IMR-90 (cell line): ENCODE measurements around the gene TRIM2. TPM values are rescaled to one million over a fixed set of nuclear protein-coding genes. Genes with fewer than 3 reads are reported as not detected.

Source experiments
- ATAC-seq: fragments of 200-7000 bp; cut with Tn5 transposase; 2 replicates; pipeline ENCODE4 v1.9.1; 2020; ENCODE audit warnings: low read depth, mild to moderate bottlenecking, moderate library complexity
- BruUV-seq: library from RNA; stranded (reverse); fragments of 400-500 nt; replicated peaks from 2 replicates; lab custom pipeline; 2021; lab: Mats Ljungman, UMichigan
- CTCF ChIA-PET: fragments of 300-600 bp; formaldehyde crosslinking; extraction: SDS; loops from one replicate; lab custom pipeline; 2021; ENCODE audit warnings: antibody characterized with exemption; lab: Yijun Ruan, JAX
- POLR2A ChIA-PET: fragments of 300-600 bp; sonication (Branson Sonifier 250); formaldehyde crosslinking; loops from one replicate; lab custom pipeline; 2022; ENCODE audit warnings: antibody characterized with exemption; ENCODE audit not compliant: unreplicated experiment; lab: Charles Lee
- DNase-seq: peaks from one replicate; pipeline ENCODE4 v3.0.0; 2013
- H2AFZ ChIP-seq: replicated peaks from 2 replicates; pipeline ENCODE3; 2013; ENCODE audit warnings: low read length, mild to moderate bottlenecking; ENCODE audit not compliant: poor library complexity
- H2AK5ac ChIP-seq: 2 replicates; pipeline ENCODE4 v1.6.1; 2013; ENCODE audit warnings: low read depth, low read length, inconsistent platforms
- H2AK9ac ChIP-seq: replicated peaks from 2 replicates; pipeline ENCODE3; 2013; ENCODE audit warnings: mild to moderate bottlenecking, low read depth, low read length, moderate library complexity; ENCODE audit not compliant: poor library complexity
- H2BK120ac ChIP-seq: 2 replicates; pipeline ENCODE4 v1.6.1; 2013; ENCODE audit warnings: low read depth, low read length, inconsistent platforms
- H2BK15ac ChIP-seq: 3 replicates; pipeline ENCODE4 v1.6.1; 2013; ENCODE audit warnings: low read depth, low read length, inconsistent platforms
- H2BK20ac ChIP-seq: 2 replicates; pipeline ENCODE4 v1.6.1; 2013; ENCODE audit warnings: low read depth, mild to moderate bottlenecking, inconsistent platforms, low read length, moderate library complexity
- H2BK5ac ChIP-seq: 2 replicates; pipeline ENCODE4 v1.6.1; 2013; ENCODE audit warnings: mild to moderate bottlenecking, low read depth, low read length, inconsistent platforms; ENCODE audit not compliant: poor library complexity, severe bottlenecking
- H3K14ac ChIP-seq: replicated peaks from 2 replicates; pipeline ENCODE4 v1.6.1; 2013; ENCODE audit warnings: low read depth, low read length, inconsistent platforms
- H3K18ac ChIP-seq: 2 replicates; pipeline ENCODE4 v1.6.1; 2013; ENCODE audit warnings: low read depth, low read length, control low read depth
- H3K23ac ChIP-seq: 2 replicates; pipeline ENCODE4 v1.6.1; 2013; ENCODE audit warnings: low read depth, low read length, inconsistent platforms
- H3K27ac ChIP-seq: 2 replicates; pipeline ENCODE4 v1.5.1; 2013; ENCODE audit warnings: mild to moderate bottlenecking, control low read depth, low read length; ENCODE audit not compliant: insufficient read depth
- H3K27me3 ChIP-seq: 2 replicates; pipeline ENCODE4 v1.6.1; 2013; ENCODE audit warnings: low read length; ENCODE audit not compliant: control insufficient read depth, insufficient read depth
- H3K36me3 ChIP-seq: 2 replicates; pipeline ENCODE4 v1.6.1; 2013; ENCODE audit warnings: low read length, mixed read lengths; ENCODE audit not compliant: control insufficient read depth, insufficient read depth
- H3K4ac ChIP-seq: 2 replicates; pipeline ENCODE4 v1.6.1; 2013; ENCODE audit warnings: low read depth, low read length, inconsistent platforms
- H3K4me1 ChIP-seq: 2 replicates; pipeline ENCODE4 v1.6.1; 2013; ENCODE audit warnings: low read length, mixed read lengths; ENCODE audit not compliant: control insufficient read depth, insufficient read depth
- H3K4me2 ChIP-seq: 2 replicates; pipeline ENCODE4 v1.6.1; 2013; ENCODE audit warnings: low read depth, mild to moderate bottlenecking, control low read depth, low read length, moderate library complexity
- H3K4me3 ChIP-seq: 2 replicates; pipeline ENCODE4 v1.5.1; 2013; ENCODE audit warnings: low read depth, mild to moderate bottlenecking, control low read depth, low read length, moderate library complexity; ENCODE audit not compliant: insufficient read depth
- H3K56ac ChIP-seq: 2 replicates; pipeline ENCODE4 v1.6.1; 2013; ENCODE audit warnings: low read length, inconsistent platforms; ENCODE audit not compliant: insufficient read depth; ENCODE audit errors: extremely low read depth
- H3K79me1 ChIP-seq, 2 experiments: 2 replicates each; pipeline ENCODE4 v1.6.1; 2013; ENCODE audit warnings: low read length in 2 of 2, inconsistent platforms in 1 of 2, low read depth in 1 of 2
- H3K9ac ChIP-seq: 2 replicates; pipeline ENCODE4 v1.6.1; 2013; ENCODE audit warnings: low read depth, low read length, control low read depth
- H3K9me1 ChIP-seq: 2 replicates; pipeline ENCODE4 v1.6.1; 2013; ENCODE audit warnings: low read length, inconsistent platforms; ENCODE audit not compliant: insufficient read depth
- H3K9me3 ChIP-seq: 2 replicates; pipeline ENCODE4 v1.6.1; 2013; ENCODE audit warnings: low read length; ENCODE audit not compliant: control insufficient read depth, insufficient read depth
- H4K20me1 ChIP-seq: 2 replicates; pipeline ENCODE4 v1.6.1; 2013; ENCODE audit warnings: low read length, inconsistent platforms; ENCODE audit not compliant: insufficient read depth
- H4K5ac ChIP-seq: 2 replicates; pipeline ENCODE4 v1.6.1; 2013; ENCODE audit warnings: mild to moderate bottlenecking, low read depth, low read length, control low read depth
- H4K8ac ChIP-seq, 2 experiments: 2 replicates each; pipeline ENCODE4 v1.6.1; 2013; ENCODE audit warnings: low read depth in 2 of 2, low read length in 2 of 2, control low read depth in 1 of 2, inconsistent platforms in 1 of 2
- H4K91ac ChIP-seq: 2 replicates; pipeline ENCODE4 v1.6.1; 2013; ENCODE audit warnings: low read depth, low read length, inconsistent platforms; ENCODE audit not compliant: insufficient read depth
- BHLHE40 ChIP-seq: fragments of 150-350 bp; IDR thresholded peaks from 2 replicates; pipeline ENCODE4 v1.6.1; 2016; ENCODE audit warnings: mild to moderate bottlenecking, low read depth, low read length
- FOS ChIP-seq: fragments of 150-350 bp; IDR thresholded peaks from 2 replicates; pipeline ENCODE4 v1.6.1; 2016; ENCODE audit warnings: low read depth, low read length
- MAFK ChIP-seq: IDR thresholded peaks from 2 replicates; pipeline ENCODE4 v1.6.1; 2012; ENCODE audit warnings: low read depth, low read length, improper control_type of control experiment
- MAZ ChIP-seq: IDR thresholded peaks from 2 replicates; pipeline ENCODE4 v1.6.1; 2012; ENCODE audit warnings: low read depth, mild to moderate bottlenecking, low read length, improper control_type of control experiment, moderate library complexity, borderline replicate concordance
- MXI1 ChIP-seq: IDR thresholded peaks from 2 replicates; pipeline ENCODE4 v1.6.1; 2012; ENCODE audit warnings: low read depth, mild to moderate bottlenecking, low read length, moderate library complexity, borderline replicate concordance
- NFE2L2 ChIP-seq: fragments of 150-350 bp; IDR thresholded peaks from 2 replicates; pipeline ENCODE4 v1.6.1; 2016; ENCODE audit warnings: low read depth, mild to moderate bottlenecking, low read length
- POLR2A ChIP-seq: IDR thresholded peaks from 2 replicates; pipeline ENCODE4 v1.6.1; 2012; ENCODE audit warnings: mild to moderate bottlenecking, low read depth, low read length
- RAD21 ChIP-seq: IDR thresholded peaks from 2 replicates; pipeline ENCODE4 v1.6.1; 2012; ENCODE audit warnings: low read length, improper control_type of control experiment
- RCOR1 ChIP-seq: IDR thresholded peaks from 2 replicates; pipeline ENCODE4 v1.6.1; 2012; ENCODE audit warnings: mild to moderate bottlenecking, low read length, improper control_type of control experiment; ENCODE audit not compliant: insufficient replicate concordance
- RFX5 ChIP-seq: IDR thresholded peaks from 2 replicates; pipeline ENCODE4 v1.8.0; 2012; ENCODE audit warnings: low read depth, mild to moderate bottlenecking, low read length, moderate library complexity
- whole genome bisulfite sequencing, 2 experiments: methylation state at CpG; one replicate each; pipeline versions ENCODE4 v1.1.5 to v1.1.7; 2013; ENCODE audit warnings: missing lambda C conversion rate in 2 of 2; ENCODE audit not compliant: insufficient read length in 1 of 2; ENCODE audit errors: extremely low coverage in 2 of 2; 5-methylcytosine and 5-hydroxymethylcytosine counted together
- dilution Hi-C: fragments of 300-500 bp; cut with HindIII; formaldehyde crosslinking; loops from one replicate; pipeline ENCODE4 v1.14.3; 2018; ENCODE audit warnings: low sequenced_read_pairs; ENCODE audit not compliant: unreplicated experiment
- in situ Hi-C: fragments of 300-500 bp; cut with MboI; formaldehyde crosslinking; loops from 3 replicates; pipeline ENCODE4 v1.14.3; 2019; ENCODE audit warnings: low sequenced_read_pairs, inconsistent platforms, mixed read lengths
- intact Hi-C: fragments of 100-400 bp; cut with micrococcal nuclease; formaldehyde crosslinking; loops from 2 replicates; pipeline ENCODE4 v1.10.0; 2022
- polyA plus RNA-seq, 3 experiments: library from polyadenylated mRNA; depleted of rRNA; stranded (reverse); fragments of >200 nt; gene quantifications; 2 replicates each; pipeline ENCODE4 v1.2.3, GENCODE V29; 2012; ENCODE audit warnings: low replicate concordance in 1 of 3
- total RNA-seq: library from RNA; depleted of rRNA; stranded (reverse); fragments of >200 nt; gene quantifications from 2 replicates; pipeline ENCODE4 v1.2.3, GENCODE V29; 2012
- TF ChIP-seq, protein P1 (sequence below): fragments of 150-350 bp; IDR thresholded peaks from 2 replicates; pipeline ENCODE4 v1.6.1; 2016; ENCODE audit warnings: low read depth, mild to moderate bottlenecking, low read length, moderate library complexity, borderline replicate concordance
- TF ChIP-seq, protein P2 (sequence below): conservative IDR thresholded peaks from 2 replicates; pipeline ENCODE4 v1.5.1; 2012; ENCODE audit warnings: mild to moderate bottlenecking, low read depth, low read length, improper control_type of control experiment
- TF ChIP-seq, protein P3 (sequence below): fragments of 150-350 bp; IDR thresholded peaks from 2 replicates; pipeline ENCODE4 v1.6.1; 2017; ENCODE audit warnings: mild to moderate bottlenecking, antibody characterized with exemption, low read length, low read depth

The TRIM2 gene
- total and polyA plus RNA-seq, 2 of the 4 experiments (the other 2 are of a cell fraction) = 16.0 to 64.2 TPM

DNA sequence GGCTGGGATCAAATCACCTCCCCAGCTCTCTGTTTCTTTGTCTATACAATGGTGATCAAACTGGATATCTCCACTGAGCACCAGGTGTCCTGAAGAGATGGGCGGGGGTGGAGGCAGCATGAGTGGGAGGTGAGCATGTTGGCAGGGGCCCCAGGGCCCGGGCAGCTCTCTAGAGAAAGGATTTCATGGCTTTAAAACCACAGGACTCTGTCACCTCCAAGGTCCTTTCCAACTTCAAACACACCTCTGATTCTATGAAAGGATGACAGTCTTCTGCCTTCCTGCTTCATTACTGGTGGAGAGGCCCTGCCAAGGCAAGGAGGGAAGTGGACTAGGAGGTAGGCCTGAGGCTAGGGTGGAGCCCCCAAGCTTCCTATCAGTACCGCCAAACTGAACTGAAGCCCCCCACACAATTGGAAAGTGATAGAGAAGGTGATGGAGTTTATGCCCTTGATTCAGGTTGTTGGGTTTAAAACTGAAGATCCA, 38.6 kb downstream of the TRIM2 start:
- dilution Hi-C loops = no loop called here
- Histone ChIP-seq H3K27me3 (no peaks in the 10 kb centered on the region), H3K27ac (peak overlapping the region; percentile 37; the same call in 1 of the 2 replicates), H4K91ac (no peak overlapping the region), H3K4me3 (no peak overlapping the region), H2AK9ac (peak overlapping the region; percentile 37), H3K9me3 (no peaks in the 10 kb centered on the region), H3K14ac (no peak overlapping the region), H3K36me3 (peaks cover 6% of the 10 kb centered on the region; the same call in 1 of the 2 replicates), H3K56ac (no peak overlapping the region), H3K79me1 (peaks cover 21 to 45% of the 10 kb centered on the region in 2 experiments), H3K23ac (no peak overlapping the region), H3K4me1 (peaks cover 8% of the 10 kb centered on the region), H3K9me1 (peaks cover 21% of the 10 kb centered on the region), H2AFZ (no peak overlapping the region), H2BK20ac (no peak overlapping the region), H3K4ac (no peak overlapping the region), H4K5ac (no peak overlapping the region), H3K18ac (no peak overlapping the region), H2AK5ac (no peak overlapping the region), H3K4me2 (no peak overlapping the region), H3K9ac (no peak overlapping the region), H4K8ac (no peak overlapping the region; a peak in 1 of 4 replicates), H2BK5ac (no peak overlapping the region), H2BK15ac (no peak overlapping the region), H2BK120ac (no peak overlapping the region), H4K20me1 (peaks cover 5% of the 10 kb centered on the region; the same call in 1 of the 2 replicates)
- intact Hi-C loops = no loop called here
- TF ChIP-seq BHLHE40 (no peak), RFX5 (no peak), MXI1 (no peak), RAD21 (no peak), MAZ (no peak), NFE2L2 (no peak), POLR2A (no peak), RCOR1 (no peak), MAFK (no peak), FOS (no peak)
- TF ChIP-seq, protein P1, sequence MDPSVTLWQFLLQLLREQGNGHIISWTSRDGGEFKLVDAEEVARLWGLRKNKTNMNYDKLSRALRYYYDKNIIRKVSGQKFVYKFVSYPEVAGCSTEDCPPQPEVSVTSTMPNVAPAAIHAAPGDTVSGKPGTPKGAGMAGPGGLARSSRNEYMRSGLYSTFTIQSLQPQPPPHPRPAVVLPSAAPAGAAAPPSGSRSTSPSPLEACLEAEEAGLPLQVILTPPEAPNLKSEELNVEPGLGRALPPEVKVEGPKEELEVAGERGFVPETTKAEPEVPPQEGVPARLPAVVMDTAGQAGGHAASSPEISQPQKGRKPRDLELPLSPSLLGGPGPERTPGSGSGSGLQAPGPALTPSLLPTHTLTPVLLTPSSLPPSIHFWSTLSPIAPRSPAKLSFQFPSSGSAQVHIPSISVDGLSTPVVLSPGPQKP = no peak
- TF ChIP-seq, protein P2, sequence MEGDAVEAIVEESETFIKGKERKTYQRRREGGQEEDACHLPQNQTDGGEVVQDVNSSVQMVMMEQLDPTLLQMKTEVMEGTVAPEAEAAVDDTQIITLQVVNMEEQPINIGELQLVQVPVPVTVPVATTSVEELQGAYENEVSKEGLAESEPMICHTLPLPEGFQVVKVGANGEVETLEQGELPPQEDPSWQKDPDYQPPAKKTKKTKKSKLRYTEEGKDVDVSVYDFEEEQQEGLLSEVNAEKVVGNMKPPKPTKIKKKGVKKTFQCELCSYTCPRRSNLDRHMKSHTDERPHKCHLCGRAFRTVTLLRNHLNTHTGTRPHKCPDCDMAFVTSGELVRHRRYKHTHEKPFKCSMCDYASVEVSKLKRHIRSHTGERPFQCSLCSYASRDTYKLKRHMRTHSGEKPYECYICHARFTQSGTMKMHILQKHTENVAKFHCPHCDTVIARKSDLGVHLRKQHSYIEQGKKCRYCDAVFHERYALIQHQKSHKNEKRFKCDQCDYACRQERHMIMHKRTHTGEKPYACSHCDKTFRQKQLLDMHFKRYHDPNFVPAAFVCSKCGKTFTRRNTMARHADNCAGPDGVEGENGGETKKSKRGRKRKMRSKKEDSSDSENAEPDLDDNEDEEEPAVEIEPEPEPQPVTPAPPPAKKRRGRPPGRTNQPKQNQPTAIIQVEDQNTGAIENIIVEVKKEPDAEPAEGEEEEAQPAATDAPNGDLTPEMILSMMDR = no peak
- TF ChIP-seq, protein P3, sequence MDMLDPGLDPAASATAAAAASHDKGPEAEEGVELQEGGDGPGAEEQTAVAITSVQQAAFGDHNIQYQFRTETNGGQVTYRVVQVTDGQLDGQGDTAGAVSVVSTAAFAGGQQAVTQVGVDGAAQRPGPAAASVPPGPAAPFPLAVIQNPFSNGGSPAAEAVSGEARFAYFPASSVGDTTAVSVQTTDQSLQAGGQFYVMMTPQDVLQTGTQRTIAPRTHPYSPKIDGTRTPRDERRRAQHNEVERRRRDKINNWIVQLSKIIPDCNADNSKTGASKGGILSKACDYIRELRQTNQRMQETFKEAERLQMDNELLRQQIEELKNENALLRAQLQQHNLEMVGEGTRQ = no peak
- in situ Hi-C loops = no loop called here
- no peak for DNase-seq
- no TSS peak for BruUV-seq
- ATAC-seq = no peak
- no CpG with 5 or more reads among the region's 3 CpGs for WGBS, 2 experiments
- ChIA-PET CTCF (no interaction called here), POLR2A (no interaction called here)
